Right lobe of liver (tissue), 4 donors: ENCODE measurements around the gene TPST1.

Source experiments
- CTCF ChIP-seq, 4 donors: fragments of 200-600 bp in 3 of 4; fragments of 450-650 bp in 1 of 4; IDR thresholded peaks; one replicate each; pipeline versions ENCODE4 v1.5.1 to v1.8.0; 2016 to 2022; ENCODE audit warnings: antibody characterized with exemption in 4 of 4, mild to moderate bottlenecking in 2 of 4
- POLR2A ChIP-seq: fragments of 450-650 bp; IDR thresholded peaks from one replicate; pipeline ENCODE4 v1.6.1; 2017; ENCODE audit warnings: antibody characterized with exemption, mild to moderate bottlenecking
- donor health status: DM: no; HTN: no; CAD: no.
- donor health status: DM: no; HTN: no; CAD: no.
- donor health status: DM: no; HTN: yes; CAD: no.

GRCh38 chr7:66323114-66323796 lies 118.1 kb downstream of the TPST1 start:
- TF ChIP-seq CTCF (IDR thresholded peaks at IDR 0.05) = no peak
- TF ChIP-seq POLR2A = no peak
